ENCODE data around the gene NGEF.

Gene NGEF

DNA sequence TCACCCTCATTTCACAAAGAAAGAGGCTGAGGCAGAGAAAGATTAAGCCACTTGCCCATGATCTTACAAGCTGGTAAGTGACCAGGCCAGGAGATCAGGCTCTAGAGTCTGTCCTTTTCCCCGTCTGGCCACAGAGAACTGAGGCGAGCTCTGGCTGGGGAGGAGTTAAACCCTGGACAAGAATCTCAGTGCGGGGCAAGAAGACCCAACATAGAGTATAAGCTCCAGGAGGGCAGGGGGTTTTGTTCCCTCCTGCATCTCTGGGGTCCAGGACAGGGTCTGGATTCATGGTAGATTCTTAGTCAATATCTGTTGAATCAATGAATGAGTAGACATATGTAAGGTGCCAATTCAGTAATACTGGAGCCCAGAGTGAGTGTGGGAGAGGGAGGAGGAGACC is 34.1 kb upstream of the NGEF start:
- no peak overlapping the region for H3K4me3 ChIP-seq (ENCODE audit: low read depth, low read length)
- no peak overlapping the region for H2BK120ac ChIP-seq (ENCODE audit: insufficient read depth, low read length, poor library complexity)
- no peaks in the 10 kb centered on the region for H3K9me3 ChIP-seq (ENCODE audit: insufficient read depth, low read depth, low read length)
- no CpG with 5 or more reads among the region's 3 CpGs for WGBS (ENCODE audit: extremely low coverage, insufficient coverage, insufficient read length)
- H3K23ac ChIP-seq (ENCODE audit: low read length) = no peak overlapping the region
- H2AFZ ChIP-seq (ENCODE audit: insufficient read depth, low read length, poor library complexity) = no peak overlapping the region
- no peak overlapping the region for H3K4ac ChIP-seq (ENCODE audit: low read depth, low read length)
- H3K9ac ChIP-seq (ENCODE audit: low read length) = no peak overlapping the region
- H2BK12ac ChIP-seq (ENCODE audit: low read length) = no peak overlapping the region
- H3K4me2 ChIP-seq (ENCODE audit: low read length) = no peak overlapping the region
- H4K91ac ChIP-seq (ENCODE audit: low read depth, low read length) = no peak overlapping the region
- no peak overlapping the region for H3K18ac ChIP-seq (ENCODE audit: low read length)
- no peaks in the 10 kb centered on the region for H3K79me1 ChIP-seq (ENCODE audit: low read length)
- no peak overlapping the region for H2BK5ac ChIP-seq (ENCODE audit: low read depth, low read length, poor library complexity)
- no peak overlapping the region for H3K14ac ChIP-seq (ENCODE audit: low read length)
- no peaks in the 10 kb centered on the region for H3K36me3 ChIP-seq (ENCODE audit: control insufficient read depth in 1 of 2, insufficient read depth in 2 of 2, low read length in 2 of 2)
- H2AK5ac ChIP-seq (ENCODE audit: low read length) = no peak overlapping the region
- H3K4me1 ChIP-seq (ENCODE audit: control insufficient read depth in 1 of 2, insufficient read depth in 2 of 2, low read length in 2 of 2) = peaks cover 0 to 6% of the 10 kb centered on the region in 2 experiments
- no peak overlapping the region for H3K27ac ChIP-seq (ENCODE audit: low read depth, low read length)
- no peak overlapping the region for H4K12ac ChIP-seq (ENCODE audit: low read depth, low read length)
- no peaks in the 10 kb centered on the region for H3K27me3 ChIP-seq (ENCODE audit: insufficient read depth, low read length)
- H4K8ac ChIP-seq (ENCODE audit: low read depth, low read length) = no peak overlapping the region
- no peaks in the 10 kb centered on the region for H3K79me2 ChIP-seq (ENCODE audit: control insufficient read depth, insufficient read depth, low read length, poor library complexity)
- no peak for DNase-seq

DNA sequence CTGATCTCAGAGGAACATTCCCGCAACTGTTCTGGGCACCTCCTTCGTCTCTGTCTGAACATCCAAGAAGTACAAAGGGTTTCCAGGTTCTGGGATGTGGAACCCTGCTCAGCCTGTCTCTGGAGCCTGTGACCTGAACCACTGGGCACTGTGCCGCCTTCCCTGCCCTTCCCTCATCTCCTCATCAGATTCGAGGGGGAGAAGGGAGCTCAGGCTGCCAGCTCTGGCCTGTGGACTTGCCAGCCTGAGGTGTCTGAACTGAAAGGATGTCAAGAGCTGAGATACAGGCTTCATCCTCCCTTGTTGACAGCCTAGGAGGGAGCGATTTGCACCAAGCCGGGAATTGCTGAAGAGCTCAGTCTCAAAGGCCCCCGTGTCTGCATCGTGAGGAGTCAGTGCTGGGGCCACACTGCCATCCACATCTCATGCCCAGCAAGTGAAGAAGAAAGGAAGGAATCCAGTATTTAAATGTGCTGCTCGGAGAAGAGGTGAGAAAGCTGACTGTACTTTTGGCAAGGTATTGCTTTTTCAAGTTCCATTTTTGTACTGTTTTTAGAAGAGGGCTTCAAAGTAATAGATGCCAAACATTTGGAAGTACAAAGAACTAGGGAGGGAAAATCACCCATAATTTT is 32.0 kb upstream of the NGEF start:
- Histone ChIP-seq H4K8ac (ENCODE audit: low read depth, low read length) (no peak overlapping the region), H4K91ac (ENCODE audit: low read depth, low read length) (no peak overlapping the region), H3K27me3 (ENCODE audit: insufficient read depth, low read length) (no peaks in the 10 kb centered on the region), H3K27ac (ENCODE audit: low read depth, low read length) (no peak overlapping the region), H3K14ac (ENCODE audit: low read length) (no peak overlapping the region), H3K4me1 (ENCODE audit: control insufficient read depth in 1 of 2, insufficient read depth in 2 of 2, low read length in 2 of 2) (peaks cover 0 to 3% of the 10 kb centered on the region in 2 experiments), H3K4me2 (ENCODE audit: low read length) (no peak overlapping the region), H2BK5ac (ENCODE audit: low read depth, low read length, poor library complexity) (no peak overlapping the region), H3K36me3 (ENCODE audit: control insufficient read depth in 1 of 2, insufficient read depth in 2 of 2, low read length in 2 of 2) (no peaks in the 10 kb centered on the region), H2BK12ac (ENCODE audit: low read length) (no peak overlapping the region), H3K4me3 (ENCODE audit: low read depth, low read length) (no peak overlapping the region), H2BK120ac (ENCODE audit: insufficient read depth, low read length, poor library complexity) (no peak overlapping the region), H3K9ac (ENCODE audit: low read length) (no peak overlapping the region), H3K79me2 (ENCODE audit: control insufficient read depth, insufficient read depth, low read length, poor library complexity) (no peaks in the 10 kb centered on the region), H3K79me1 (ENCODE audit: low read length) (no peaks in the 10 kb centered on the region), H3K23ac (ENCODE audit: low read length) (no peak overlapping the region), H3K9me3 (ENCODE audit: insufficient read depth, low read depth, low read length) (no peaks in the 10 kb centered on the region), H3K4ac (ENCODE audit: low read depth, low read length) (no peak overlapping the region), H4K12ac (ENCODE audit: low read depth, low read length) (no peak overlapping the region), H2AFZ (ENCODE audit: insufficient read depth, low read length, poor library complexity) (no peak overlapping the region), H3K18ac (ENCODE audit: low read length) (no peak overlapping the region), H2AK5ac (ENCODE audit: low read length) (no peak overlapping the region)
- WGBS (ENCODE audit: extremely low coverage, insufficient coverage, insufficient read length) = no CpG with 5 or more reads among the region's 9 CpGs
- DNase-seq = no peak

DNA sequence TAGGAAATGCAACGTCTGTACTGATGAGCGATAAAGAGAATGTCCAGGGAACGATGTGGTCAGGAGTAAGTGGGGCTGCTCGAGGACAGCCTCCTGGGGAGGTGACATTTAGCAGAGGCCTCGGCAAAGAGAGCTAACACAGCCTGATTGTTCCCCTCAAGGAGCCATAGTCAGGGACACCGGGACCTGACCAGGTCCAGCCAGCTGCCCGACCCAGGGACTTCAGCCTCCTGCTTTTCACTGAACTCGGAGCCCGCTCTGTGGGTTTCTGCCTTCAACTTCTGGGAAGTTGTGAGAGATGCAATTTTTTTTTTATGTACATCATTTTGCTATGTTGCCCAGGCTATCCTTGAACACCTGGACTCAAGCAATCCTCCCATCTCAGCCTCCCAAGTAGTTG is 29.5 kb upstream of the NGEF start:
- Histone ChIP-seq H3K4ac (ENCODE audit: low read depth, low read length) (no peak overlapping the region), H3K36me3 (ENCODE audit: control insufficient read depth in 1 of 2, insufficient read depth in 2 of 2, low read length in 2 of 2) (no peaks in the 10 kb centered on the region), H3K27me3 (ENCODE audit: insufficient read depth, low read length) (no peaks in the 10 kb centered on the region), H3K4me3 (ENCODE audit: low read depth, low read length) (no peak overlapping the region), H3K79me1 (ENCODE audit: low read length) (no peaks in the 10 kb centered on the region), H3K9me3 (ENCODE audit: insufficient read depth, low read depth, low read length) (peaks cover 2% of the 10 kb centered on the region), H3K23ac (ENCODE audit: low read length) (no peak overlapping the region), H2BK12ac (ENCODE audit: low read length) (no peak overlapping the region), H3K4me1 (ENCODE audit: control insufficient read depth in 1 of 2, insufficient read depth in 2 of 2, low read length in 2 of 2) (no peaks in the 10 kb centered on the region), H3K9ac (ENCODE audit: low read length) (no peak overlapping the region), H4K91ac (ENCODE audit: low read depth, low read length) (no peak overlapping the region), H3K27ac (ENCODE audit: low read depth, low read length) (no peak overlapping the region), H3K4me2 (ENCODE audit: low read length) (no peak overlapping the region), H4K12ac (ENCODE audit: low read depth, low read length) (no peak overlapping the region), H3K18ac (ENCODE audit: low read length) (no peak overlapping the region), H2BK5ac (ENCODE audit: low read depth, low read length, poor library complexity) (no peak overlapping the region), H4K8ac (ENCODE audit: low read depth, low read length) (no peak overlapping the region), H2AFZ (ENCODE audit: insufficient read depth, low read length, poor library complexity) (no peak overlapping the region), H2AK5ac (ENCODE audit: low read length) (no peak overlapping the region), H3K14ac (ENCODE audit: low read length) (no peak overlapping the region), H2BK120ac (ENCODE audit: insufficient read depth, low read length, poor library complexity) (no peak overlapping the region), H3K79me2 (ENCODE audit: control insufficient read depth, insufficient read depth, low read length, poor library complexity) (no peaks in the 10 kb centered on the region)
- no CpG with 5 or more reads among the region's 9 CpGs for WGBS (ENCODE audit: extremely low coverage, insufficient coverage, insufficient read length)
- no peak for DNase-seq

DNA sequence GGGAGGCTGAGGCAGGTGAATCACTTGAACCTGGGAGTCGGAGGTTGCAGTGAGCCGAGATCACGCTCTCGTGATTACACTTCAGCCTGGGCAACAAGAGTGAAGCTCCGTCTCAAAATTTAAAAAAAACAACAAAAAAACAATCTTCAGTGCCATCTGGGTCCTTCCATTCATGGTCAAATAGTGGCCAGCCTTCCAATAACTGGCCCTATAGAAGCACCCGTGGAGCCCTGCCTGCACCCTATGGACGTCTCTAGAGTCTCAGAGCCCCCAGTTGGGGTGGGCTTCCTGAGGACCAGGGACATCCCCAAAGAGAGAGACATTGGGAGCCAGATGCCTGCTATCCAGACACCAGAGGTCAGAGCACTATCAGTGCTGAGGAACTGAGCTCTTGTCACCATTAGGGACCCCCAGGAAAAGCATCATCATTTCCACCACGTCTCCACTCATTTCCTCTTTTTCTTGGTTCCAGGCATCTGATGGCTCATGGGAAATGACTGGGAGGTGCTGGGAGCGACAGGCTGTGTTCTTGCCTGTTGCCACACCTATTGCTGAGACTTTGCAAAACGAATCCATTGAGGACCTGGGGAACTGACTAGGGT is 28.8 kb upstream of the NGEF start:
- no peak overlapping the region for H3K4ac ChIP-seq (ENCODE audit: low read depth, low read length)
- no peak overlapping the region for H3K14ac ChIP-seq (ENCODE audit: low read length)
- H2BK12ac ChIP-seq (ENCODE audit: low read length) = no peak overlapping the region
- H2AFZ ChIP-seq (ENCODE audit: insufficient read depth, low read length, poor library complexity) = no peak overlapping the region
- no peak overlapping the region for H3K9ac ChIP-seq (ENCODE audit: low read length)
- H3K18ac ChIP-seq (ENCODE audit: low read length) = no peak overlapping the region
- H3K27me3 ChIP-seq (ENCODE audit: insufficient read depth, low read length) = no peaks in the 10 kb centered on the region
- H2BK120ac ChIP-seq (ENCODE audit: insufficient read depth, low read length, poor library complexity) = no peak overlapping the region
- no peak for DNase-seq
- no peaks in the 10 kb centered on the region for H3K36me3 ChIP-seq (ENCODE audit: control insufficient read depth in 1 of 2, insufficient read depth in 2 of 2, low read length in 2 of 2)
- H2AK5ac ChIP-seq (ENCODE audit: low read length) = no peak overlapping the region
- H2BK5ac ChIP-seq (ENCODE audit: low read depth, low read length, poor library complexity) = no peak overlapping the region
- H3K23ac ChIP-seq (ENCODE audit: low read length) = no peak overlapping the region
- no peak overlapping the region for H4K8ac ChIP-seq (ENCODE audit: low read depth, low read length)
- no CpG with 5 or more reads among the region's 10 CpGs for WGBS (ENCODE audit: extremely low coverage, insufficient coverage, insufficient read length)
- no peaks in the 10 kb centered on the region for H3K79me1 ChIP-seq (ENCODE audit: low read length)
- no peaks in the 10 kb centered on the region for H3K79me2 ChIP-seq (ENCODE audit: control insufficient read depth, insufficient read depth, low read length, poor library complexity)
- no peak overlapping the region for H3K4me2 ChIP-seq (ENCODE audit: low read length)
- no peak overlapping the region for H3K4me3 ChIP-seq (ENCODE audit: low read depth, low read length)
- H3K27ac ChIP-seq (ENCODE audit: low read depth, low read length) = no peak overlapping the region
- H4K91ac ChIP-seq (ENCODE audit: low read depth, low read length) = no peak overlapping the region
- no peak overlapping the region for H4K12ac ChIP-seq (ENCODE audit: low read depth, low read length)
- no peaks in the 10 kb centered on the region for H3K4me1 ChIP-seq (ENCODE audit: control insufficient read depth in 1 of 2, insufficient read depth in 2 of 2, low read length in 2 of 2)
- peaks cover 2% of the 10 kb centered on the region for H3K9me3 ChIP-seq (ENCODE audit: insufficient read depth, low read depth, low read length)
